Measurements from ENCODE around the gene NRG3.

NRG3 gene

GRCh38 chr10:82136103-82136502 lies 261.1 kb downstream of the NRG3 start:
- no peak for DNase-seq

- DNase-seq = no peak
These were observed 269.2 kb downstream of the NRG3 start for GRCh38 chr10:82144153-82144552.

- DNase-seq = no peak
These were observed 273.8 kb downstream of the NRG3 start for GRCh38 chr10:82148764-82149163.

- DNase-seq = no peak
These were observed 274.7 kb downstream of the NRG3 start for GRCh38 chr10:82149674-82150073.

GRCh38 chr10:82150123-82150900 lies 275.3 kb downstream of the NRG3 start:
- DNase-seq = no peak

GRCh38 chr10:82160307-82160706 lies 285.3 kb downstream of the NRG3 start:
- DNase-seq = no peak

GRCh38 chr10:82161264-82161663 lies 286.3 kb downstream of the NRG3 start:
- DNase-seq = no peak

GRCh38 chr10:82162549-82163195 lies 287.7 kb downstream of the NRG3 start:
- no peak for DNase-seq

GRCh38 chr10:82171899-82172298 lies 296.9 kb downstream of the NRG3 start:
- DNase-seq = no peak

- DNase-seq = no peak
These were observed 301.6 kb downstream of the NRG3 start for GRCh38 chr10:82176587-82176986.

- no peak for DNase-seq
These were observed 315.7 kb downstream of the NRG3 start for GRCh38 chr10:82190432-82191260.

GRCh38 chr10:82191653-82192052 lies 316.7 kb downstream of the NRG3 start:
- DNase-seq = no peak

GRCh38 chr10:82192665-82193064 lies 317.7 kb downstream of the NRG3 start:
- no peak for DNase-seq

- DNase-seq = no peak
These were observed 319.4 kb downstream of the NRG3 start for GRCh38 chr10:82194419-82194818.

- no peak for DNase-seq
These were observed 331.8 kb downstream of the NRG3 start for GRCh38 chr10:82206831-82207230.

- DNase-seq = no peak
These were observed 333.7 kb downstream of the NRG3 start for GRCh38 chr10:82208726-82209125.

- DNase-seq = no peak
These were observed 335.3 kb downstream of the NRG3 start for GRCh38 chr10:82210331-82210730.

- DNase-seq = no peak
These were observed 336.4 kb downstream of the NRG3 start for GRCh38 chr10:82211346-82211745.

GRCh38 chr10:82212753-82213152 lies 337.8 kb downstream of the NRG3 start:
- no peak for DNase-seq

GRCh38 chr10:82213784-82214183 lies 338.8 kb downstream of the NRG3 start:
- DNase-seq = no peak

GRCh38 chr10:82221056-82221455 lies 346.1 kb downstream of the NRG3 start:
- no peak for DNase-seq

GRCh38 chr10:82221601-82222149 lies 346.7 kb downstream of the NRG3 start:
- no peak for DNase-seq

GRCh38 chr10:82228701-82229100 lies 353.7 kb downstream of the NRG3 start:
- DNase-seq = no peak

All from NK-92 treated with Interleukin-12 subunit alpha and Interleukin-12 subunit beta, amount 100 ng/mL, for 24 hours (cell line).